ENCODE data around the gene B4GALNT1.
A peak's percentile ranks its signal among the peaks of the same experiment; 100 is the strongest.

B4GALNT1 gene

GRCh38 chr12:57605811-57606311, 27.1 kb downstream of the B4GALNT1 start:
- Histone ChIP-seq H3K4me2 (ENCODE audit: low read length) (peak overlapping the region; percentile 96), H3K9ac (no peak overlapping the region), H3K4me3 (ENCODE audit: low read depth, low read length) (no peak overlapping the region), H2AFZ (no peak overlapping the region), H3K4me1 (peaks cover 13% of the 10 kb centered on the region), H3K36me3 (ENCODE audit: control insufficient read depth, insufficient read depth, low read length) (no peaks in the 10 kb centered on the region), H3K27ac (peak overlapping the region; percentile 93), H3K27me3 (ENCODE audit: control insufficient read depth, insufficient read depth, low read length) (no peaks in the 10 kb centered on the region), H3K9me3 (ENCODE audit: control insufficient read depth, low read length) (no peaks in the 10 kb centered on the region), H3K79me2 (no peaks in the 10 kb centered on the region)
- TF ChIP-seq CTCF (IDR thresholded peaks at IDR 0.05) = no peak

GRCh38 chr12:57604992-57605810, 27.8 kb downstream of the B4GALNT1 start:
- peak overlapping the region; percentile 99 for H2AFZ ChIP-seq

GRCh38 chr12:57604454-57604991, 28.5 kb downstream of the B4GALNT1 start, which contains the start of gene DTX3:
Gene DTX3, plus strand, starts transcription at chr12:57604824. Its CDS starts 1,694 bp downstream, at chr12:57606518.
- H3K79me2 ChIP-seq = no peaks in the 10 kb centered on the region
- H3K9ac ChIP-seq = peak within 1 kb of the TSS; percentile 87
- H3K27ac ChIP-seq = peak within 1 kb of the TSS; percentile 93
- peak within 1 kb of the TSS; percentile 87 for H3K4me3 ChIP-seq (ENCODE audit: low read depth, low read length)
- no peaks in the 10 kb centered on the region for H3K9me3 ChIP-seq (ENCODE audit: control insufficient read depth, low read length)
- H3K4me2 ChIP-seq (ENCODE audit: low read length) = peak within 1 kb of the TSS; percentile 96
- no peaks in the 10 kb centered on the region for H3K36me3 ChIP-seq (ENCODE audit: control insufficient read depth, insufficient read depth, low read length)
- no peaks in the 10 kb centered on the region for H3K27me3 ChIP-seq (ENCODE audit: control insufficient read depth, insufficient read depth, low read length)
- peak within 1 kb of the TSS; percentile 99 for H2AFZ ChIP-seq
- peaks cover 13% of the 10 kb centered on the region for H3K4me1 ChIP-seq
- TF ChIP-seq CTCF (IDR thresholded peaks at IDR 0.05) = no peak

More at GRCh38 chr12:57604992-57605810, 27.8 kb downstream of the B4GALNT1 start:
- peak overlapping the region; percentile 87 for H3K4me3 ChIP-seq (ENCODE audit: low read depth, low read length)
- H3K9ac ChIP-seq = peak overlapping the region; percentile 87
- no peaks in the 10 kb centered on the region for H3K36me3 ChIP-seq (ENCODE audit: control insufficient read depth, insufficient read depth, low read length)
- peak overlapping the region; percentile 96 for H3K4me2 ChIP-seq (ENCODE audit: low read length)
- H3K79me2 ChIP-seq = no peaks in the 10 kb centered on the region
- no peaks in the 10 kb centered on the region for H3K9me3 ChIP-seq (ENCODE audit: control insufficient read depth, low read length)
- TF ChIP-seq CTCF (IDR thresholded peaks at IDR 0.05) = no peak
- peak overlapping the region; percentile 93 for H3K27ac ChIP-seq
- no peaks in the 10 kb centered on the region for H3K27me3 ChIP-seq (ENCODE audit: control insufficient read depth, insufficient read depth, low read length)
- H3K4me1 ChIP-seq = peaks cover 13% of the 10 kb centered on the region

- Histone ChIP-seq H3K4me1 (peaks cover 13% of the 10 kb centered on the region), H3K27ac (peak overlapping the region; percentile 93), H3K36me3 (ENCODE audit: control insufficient read depth, insufficient read depth, low read length) (no peaks in the 10 kb centered on the region), H3K27me3 (ENCODE audit: control insufficient read depth, insufficient read depth, low read length) (no peaks in the 10 kb centered on the region), H3K79me2 (no peaks in the 10 kb centered on the region), H3K9ac (peak overlapping the region; percentile 87), H3K9me3 (ENCODE audit: control insufficient read depth, low read length) (no peaks in the 10 kb centered on the region), H2AFZ (peak overlapping the region; percentile 99), H3K4me2 (ENCODE audit: low read length) (peak overlapping the region; percentile 96), H3K4me3 (ENCODE audit: low read depth, low read length) (peak overlapping the region; percentile 87)
- no peak for TF ChIP-seq CTCF (IDR thresholded peaks at IDR 0.05)
Measured at GRCh38 chr12:57603815-57604453, 29.1 kb downstream of the B4GALNT1 start.
